ENCODE results near the gene ZNF280C. TPM values are rescaled to one million over a fixed set of nuclear protein-coding genes. Genes with fewer than 3 reads are reported as not detected.
"Not testable (repeated sequence)": the region's sequence is repeated elsewhere in the genome, so short reads cannot be mapped to it uniquely, and the experiment has no call there.

The ZNF280C gene
- total RNA-seq, 2 experiments from 2014 or later, result 3.9 to 4.0 TPM

DNA sequence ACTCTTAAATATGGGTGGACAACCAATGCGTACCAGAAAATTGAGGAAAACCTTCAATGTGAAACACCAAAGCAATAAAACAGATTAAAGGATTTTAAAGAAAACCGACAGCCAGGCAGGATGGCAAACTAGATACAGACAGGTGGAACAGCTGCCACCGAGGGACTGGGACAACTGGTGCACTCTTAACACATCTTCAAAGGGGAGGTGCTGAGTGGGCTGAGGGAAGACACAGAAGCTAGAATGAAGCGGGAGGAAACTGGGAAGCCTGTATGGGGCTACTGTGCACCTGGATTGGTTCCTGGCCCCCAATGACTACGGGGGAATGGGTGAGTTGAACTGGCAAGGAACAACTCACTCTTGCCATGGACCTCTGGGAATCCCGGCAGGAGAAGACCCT, 20.7 kb downstream of the ZNF280C start:
- no peak overlapping the region for H3K27ac Mint-ChIP-seq
- no peak for DNase-seq

DNA sequence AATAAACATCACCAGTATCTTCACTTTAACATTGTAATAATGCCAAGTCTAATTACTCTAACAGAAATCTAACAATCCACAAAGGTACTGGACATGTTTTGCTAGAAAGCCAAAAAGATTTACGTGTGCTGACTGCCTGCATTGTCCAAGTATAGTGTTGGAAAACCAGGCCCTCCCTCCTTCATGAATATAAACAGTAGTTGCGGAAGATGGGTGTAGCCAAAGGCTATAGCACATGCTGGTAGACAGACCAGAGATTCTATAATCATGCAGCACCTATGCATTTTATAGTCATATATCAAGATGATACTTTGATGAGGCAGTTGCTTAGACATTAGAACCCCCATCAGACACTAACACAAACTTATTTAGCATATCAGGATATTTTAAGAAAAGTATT, 22.6 kb downstream of the ZNF280C start:
- H3K4me3 Mint-ChIP-seq, result no peak overlapping the region
- peaks cover 8% of the 10 kb centered on the region for H3K4me1 Mint-ChIP-seq (ENCODE audit: low read depth)
- no peaks in the 10 kb centered on the region for H3K9me3 Mint-ChIP-seq
- intact Hi-C loops (cut with micrococcal nuclease), result no loop called here
- CTCF ChIA-PET, result no interaction called here
- H3K27me3 Mint-ChIP-seq (ENCODE audit: low read depth), result no peaks in the 10 kb centered on the region
- DNase-seq, result no peak
- H3K36me3 Mint-ChIP-seq (ENCODE audit: low read depth), result peaks cover 1% of the 10 kb centered on the region
- no peak overlapping the region for H3K27ac Mint-ChIP-seq

More for the DNA sequence above, 20.7 kb downstream of the ZNF280C start:
- peaks cover 1% of the 10 kb centered on the region for H3K36me3 Mint-ChIP-seq (ENCODE audit: low read depth)
- no peak overlapping the region for H3K4me3 Mint-ChIP-seq
- intact Hi-C loops (cut with micrococcal nuclease), result no loop called here
- CTCF ChIA-PET, result interaction anchor here (0.6 kb wide), 1 partner anchor 74 kb away, joined by 3 read pairs; no protein-coding TSS in a partner anchor
- no peaks in the 10 kb centered on the region for H3K27me3 Mint-ChIP-seq (ENCODE audit: low read depth)
- H3K4me1 Mint-ChIP-seq (ENCODE audit: low read depth), result peaks cover 8% of the 10 kb centered on the region
- no peaks in the 10 kb centered on the region for H3K9me3 Mint-ChIP-seq

DNA sequence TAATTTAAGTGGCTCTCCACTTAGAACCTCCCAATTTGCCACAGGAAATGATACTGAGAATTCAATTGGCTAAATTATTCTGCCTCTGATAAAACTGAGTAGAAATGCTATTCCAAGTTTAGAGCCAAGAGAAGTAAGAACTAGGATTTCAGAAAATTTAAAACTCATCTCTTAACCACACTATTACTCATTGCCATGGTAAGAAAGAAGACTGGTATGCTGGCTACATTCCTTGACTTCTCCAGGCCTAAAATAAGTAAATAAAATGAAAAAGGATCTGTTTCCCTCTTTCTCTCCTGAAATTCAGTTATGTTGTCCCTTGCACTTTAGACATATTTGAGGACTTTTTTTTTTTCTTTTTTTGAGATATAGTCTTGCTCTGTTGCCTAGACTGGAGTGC, 23.3 kb downstream of the ZNF280C start:
- Mint-ChIP-seq H3K4me3 (no peak overlapping the region), H3K27ac (no peak overlapping the region), H3K9me3 (no peaks in the 10 kb centered on the region), H3K36me3 (ENCODE audit: low read depth) (peaks cover 1% of the 10 kb centered on the region), H3K4me1 (ENCODE audit: low read depth) (peaks cover 5% of the 10 kb centered on the region), H3K27me3 (ENCODE audit: low read depth) (no peaks in the 10 kb centered on the region)
- no peak for DNase-seq
- CTCF ChIA-PET, result no interaction called here
- intact Hi-C loops (cut with micrococcal nuclease), result no loop called here

DNA sequence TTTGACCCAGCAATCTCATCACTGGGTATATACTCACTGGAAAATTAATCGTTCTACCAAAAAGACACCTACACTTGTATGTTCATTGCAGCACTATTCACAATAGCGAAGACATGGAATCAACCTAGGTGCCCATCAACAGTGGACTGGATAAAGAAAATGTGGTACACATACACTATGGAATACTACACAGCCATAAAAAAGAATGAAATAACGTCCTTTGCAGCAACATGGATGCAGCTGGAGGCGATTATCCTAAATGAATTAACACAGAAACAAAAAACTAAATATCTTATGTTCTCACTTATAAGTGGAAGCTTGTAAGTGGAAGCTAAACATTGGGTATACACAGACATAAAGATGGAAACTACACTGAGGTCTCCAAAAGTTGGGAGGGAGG, 37.5 kb downstream of the ZNF280C start:
- H3K4me1 Mint-ChIP-seq (ENCODE audit: low read depth); H3K27ac Mint-ChIP-seq; DNase-seq; H3K4me3 Mint-ChIP-seq; H3K9me3 Mint-ChIP-seq; intact Hi-C loops (cut with micrococcal nuclease); H3K27me3 Mint-ChIP-seq (ENCODE audit: low read depth); H3K36me3 Mint-ChIP-seq (ENCODE audit: low read depth): not testable (repeated sequence)
- CTCF ChIA-PET, result interaction anchor here (0.6 kb wide), 1 partner anchor 19 kb away, joined by 3 read pairs; no protein-coding TSS in a partner anchor

DNA sequence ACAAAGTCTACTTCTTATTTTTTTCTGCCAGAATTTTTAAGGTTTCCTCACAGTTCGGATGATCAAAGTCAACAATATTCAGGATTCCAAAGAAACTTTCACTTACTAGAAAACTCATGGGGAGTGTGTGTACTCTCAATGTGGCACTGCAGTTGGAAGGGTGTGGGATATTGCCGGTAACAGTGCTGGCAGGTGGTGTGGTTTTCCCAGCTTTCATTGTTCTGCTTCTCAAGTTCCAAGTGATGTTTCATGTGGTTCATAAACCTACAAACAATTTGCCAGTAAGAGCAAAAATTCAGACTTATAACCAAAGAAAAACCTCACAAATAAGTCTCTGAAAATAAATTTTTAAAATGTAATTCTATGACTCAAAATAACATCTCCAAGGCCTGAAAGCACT, 39.8 kb downstream of the ZNF280C start:
- H3K27me3 Mint-ChIP-seq (ENCODE audit: low read depth), result no peaks in the 10 kb centered on the region
- intact Hi-C loops (cut with micrococcal nuclease), result no loop called here
- no peak overlapping the region for H3K4me3 Mint-ChIP-seq
- CTCF ChIA-PET, result no interaction called here
- H3K27ac Mint-ChIP-seq, result no peak overlapping the region
- peaks cover 7% of the 10 kb centered on the region for H3K36me3 Mint-ChIP-seq (ENCODE audit: low read depth)
- DNase-seq, result no peak
- no peaks in the 10 kb centered on the region for H3K4me1 Mint-ChIP-seq (ENCODE audit: low read depth)
- no peaks in the 10 kb centered on the region for H3K9me3 Mint-ChIP-seq

DNA sequence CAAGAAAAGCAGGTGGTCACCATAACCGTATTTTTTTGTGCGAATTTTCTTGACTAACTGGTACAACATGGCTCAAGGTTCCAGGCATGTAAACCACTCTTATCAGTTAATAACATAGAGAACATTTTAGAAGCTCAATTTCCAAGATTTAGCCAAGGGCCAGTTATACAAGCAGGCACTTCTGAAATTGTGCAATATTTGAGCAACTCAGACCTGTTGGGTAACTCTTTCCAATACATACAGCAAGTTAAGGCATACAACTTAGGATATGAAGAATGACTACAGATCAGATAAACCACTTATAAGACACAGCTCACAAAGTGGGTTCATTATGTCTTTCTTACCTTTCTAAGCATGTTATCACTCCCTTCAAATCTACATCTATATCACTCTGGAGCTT, 43.9 kb downstream of the ZNF280C start:
- intact Hi-C loops (cut with micrococcal nuclease), result no loop called here
- Mint-ChIP-seq H3K27ac (no peak overlapping the region), H3K27me3 (ENCODE audit: low read depth) (no peaks in the 10 kb centered on the region), H3K4me3 (no peak overlapping the region), H3K4me1 (ENCODE audit: low read depth) (peaks cover 3% of the 10 kb centered on the region), H3K36me3 (ENCODE audit: low read depth) (peaks cover 2% of the 10 kb centered on the region), H3K9me3 (no peaks in the 10 kb centered on the region)
- CTCF ChIA-PET, result no interaction called here
- no peak for DNase-seq

DNA sequence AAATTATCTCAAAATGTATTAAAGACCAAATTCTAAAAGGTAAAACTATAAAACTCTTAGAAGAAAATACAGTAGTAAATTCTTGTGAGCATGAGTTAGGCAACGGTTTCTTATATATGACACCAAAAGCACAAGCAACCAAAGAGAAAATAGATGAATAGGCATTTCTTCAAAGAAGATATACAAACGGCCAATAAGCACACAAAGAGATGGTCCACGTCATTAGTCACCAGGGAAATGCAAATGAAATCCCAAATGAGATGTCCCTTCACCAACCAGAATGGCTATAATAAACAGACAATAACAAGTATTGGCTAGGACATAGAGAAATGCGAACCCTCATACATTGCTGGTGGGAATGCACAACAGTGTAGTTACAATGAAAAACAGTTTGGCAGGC, 52.4 kb downstream of the ZNF280C start:
- Mint-ChIP-seq H3K27ac (no peak overlapping the region), H3K4me3 (no peak overlapping the region), H3K27me3 (ENCODE audit: low read depth) (no peaks in the 10 kb centered on the region), H3K36me3 (ENCODE audit: low read depth) (peaks cover 15% of the 10 kb centered on the region), H3K9me3 (no peaks in the 10 kb centered on the region), H3K4me1 (ENCODE audit: low read depth) (peaks cover 20% of the 10 kb centered on the region)
- intact Hi-C loops (cut with micrococcal nuclease), result no loop called here
- DNase-seq, result no peak
- CTCF ChIA-PET, result no interaction called here

DNA sequence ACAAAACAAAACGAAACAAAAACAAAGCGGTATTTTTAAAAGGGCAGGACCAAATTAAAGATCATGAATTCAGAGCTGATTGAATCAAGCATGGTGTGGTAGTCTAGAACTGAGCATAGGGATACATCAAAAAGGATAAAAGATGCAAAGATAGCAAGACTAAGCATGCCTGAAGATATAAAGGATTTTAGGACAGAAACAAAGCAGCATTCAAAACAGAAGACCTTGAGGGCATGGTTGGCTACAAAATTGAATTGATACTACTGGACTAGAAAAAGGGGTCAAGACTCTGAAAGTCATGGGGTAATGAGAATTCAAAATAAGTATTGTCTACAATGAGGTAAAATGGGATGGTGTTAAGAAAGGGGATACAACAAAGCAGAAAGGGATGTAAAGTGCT, 55.3 kb downstream of the ZNF280C start:
- intact Hi-C loops (cut with micrococcal nuclease), result no loop called here
- DNase-seq, result no peak
- H3K4me3 Mint-ChIP-seq, result no peak overlapping the region
- peaks cover 17% of the 10 kb centered on the region for H3K36me3 Mint-ChIP-seq (ENCODE audit: low read depth)
- H3K9me3 Mint-ChIP-seq, result no peaks in the 10 kb centered on the region
- CTCF ChIA-PET, result no interaction called here
- peaks cover 23% of the 10 kb centered on the region for H3K4me1 Mint-ChIP-seq (ENCODE audit: low read depth)
- H3K27me3 Mint-ChIP-seq (ENCODE audit: low read depth), result no peaks in the 10 kb centered on the region
- no peak overlapping the region for H3K27ac Mint-ChIP-seq

DNA sequence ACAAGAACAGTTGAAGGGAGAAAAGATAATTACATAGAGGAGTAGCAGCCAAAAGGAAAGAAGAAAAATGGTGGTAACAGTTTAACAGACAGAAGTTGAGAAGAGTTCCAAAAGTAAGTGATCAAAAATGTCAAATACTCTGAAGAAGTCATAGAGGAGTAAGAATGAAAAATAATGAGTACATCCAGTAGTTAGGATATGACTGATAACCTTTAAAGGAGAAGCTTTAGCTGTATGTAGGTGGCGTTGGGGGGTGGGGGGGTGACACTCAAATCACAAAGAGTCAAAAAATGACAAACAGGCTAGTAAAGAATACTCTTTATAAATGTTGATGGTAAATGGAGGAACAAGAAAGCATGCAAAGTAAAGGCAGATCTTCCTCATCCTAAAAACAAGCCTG, 56.3 kb downstream of the ZNF280C start:
- no peaks in the 10 kb centered on the region for H3K27me3 Mint-ChIP-seq (ENCODE audit: low read depth)
- peaks cover 23% of the 10 kb centered on the region for H3K4me1 Mint-ChIP-seq (ENCODE audit: low read depth)
- no peaks in the 10 kb centered on the region for H3K9me3 Mint-ChIP-seq
- intact Hi-C loops (cut with micrococcal nuclease), result loop anchor here (1.0 kb wide), 1 partner anchor 56 kb away; the partner anchor contains the start of gene ZNF280C
- H3K36me3 Mint-ChIP-seq (ENCODE audit: low read depth), result peaks cover 19% of the 10 kb centered on the region
- CTCF ChIA-PET, result no interaction called here
- peak overlapping the region; percentile 80 for H3K27ac Mint-ChIP-seq
- DNase-seq, result no peak
- peak overlapping the region; percentile 16 for H3K4me3 Mint-ChIP-seq

DNA sequence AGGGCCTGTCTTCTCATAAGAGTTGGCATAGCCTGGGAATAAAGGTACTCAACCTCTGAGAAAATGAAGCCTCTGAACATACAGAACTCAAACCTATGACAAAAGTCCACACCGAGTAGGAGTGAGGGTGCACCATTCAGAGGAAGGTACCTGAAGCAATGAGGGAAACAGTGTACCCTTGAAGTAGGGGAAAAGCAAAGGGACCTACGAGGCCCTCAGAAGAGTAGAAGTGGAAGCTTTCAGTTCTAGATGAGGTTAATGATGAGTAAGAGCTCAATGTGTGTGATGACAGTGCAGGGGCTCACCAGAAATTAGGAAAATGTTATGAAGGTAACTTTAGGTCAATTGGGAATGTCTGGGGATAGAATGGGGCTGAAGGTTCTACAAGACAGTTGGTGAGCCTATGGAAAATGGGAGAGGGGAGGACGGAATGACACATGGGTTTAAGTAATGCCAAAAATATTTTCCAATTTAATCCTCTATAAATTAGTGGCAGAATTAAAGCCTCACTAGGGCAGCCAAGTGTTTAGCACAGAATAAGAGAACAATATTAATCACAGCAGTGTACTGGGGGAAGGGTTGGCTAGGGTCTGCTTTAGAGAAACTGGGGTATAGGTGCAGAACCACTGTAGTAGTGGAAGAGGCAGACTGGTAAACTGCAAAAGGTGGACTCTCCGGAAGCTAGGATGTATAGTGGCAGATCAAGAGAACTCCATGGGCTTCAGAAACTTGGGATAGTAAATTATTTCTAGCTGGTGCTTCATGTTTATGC, 57.1 kb downstream of the ZNF280C start:
- CTCF ChIA-PET, result no interaction called here
- DNase-seq, result no peak
- Mint-ChIP-seq H3K27ac (peak overlapping the region; percentile 80), H3K4me1 (ENCODE audit: low read depth) (peaks cover 23% of the 10 kb centered on the region), H3K4me3 (peak overlapping the region; percentile 6), H3K36me3 (ENCODE audit: low read depth) (peaks cover 19% of the 10 kb centered on the region), H3K27me3 (ENCODE audit: low read depth) (no peaks in the 10 kb centered on the region), H3K9me3 (no peaks in the 10 kb centered on the region)
- intact Hi-C loops (cut with micrococcal nuclease), result loop anchor here (1.0 kb wide), 1 partner anchor 57 kb away; the partner anchor contains the start of gene ZNF280C

DNA sequence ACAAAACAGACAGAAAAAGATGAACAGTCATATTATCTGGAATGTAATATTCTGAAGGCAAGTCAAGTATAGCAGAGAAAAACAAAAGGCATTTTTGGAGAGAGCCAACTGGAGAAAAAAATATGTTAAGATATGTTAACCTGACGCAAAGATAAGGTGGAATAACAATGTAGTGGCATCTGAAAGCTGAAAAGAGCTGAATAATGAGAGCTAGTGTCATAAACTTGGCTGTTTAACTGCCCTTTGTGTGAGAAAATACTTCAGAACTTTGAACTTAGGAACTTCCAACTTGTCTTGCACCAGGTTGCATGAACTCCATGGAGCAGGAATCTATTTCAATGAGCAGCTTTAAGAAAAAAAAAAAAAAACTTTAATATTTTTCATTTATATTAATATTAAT, 64.1 kb downstream of the ZNF280C start:
- Mint-ChIP-seq H3K9me3 (no peaks in the 10 kb centered on the region), H3K4me1 (ENCODE audit: low read depth) (no peaks in the 10 kb centered on the region), H3K4me3 (no peak overlapping the region), H3K27me3 (ENCODE audit: low read depth) (no peaks in the 10 kb centered on the region), H3K36me3 (ENCODE audit: low read depth) (peaks cover 7% of the 10 kb centered on the region), H3K27ac (no peak overlapping the region)
- intact Hi-C loops (cut with micrococcal nuclease), result no loop called here
- no peak for DNase-seq
- CTCF ChIA-PET, result no interaction called here

DNA sequence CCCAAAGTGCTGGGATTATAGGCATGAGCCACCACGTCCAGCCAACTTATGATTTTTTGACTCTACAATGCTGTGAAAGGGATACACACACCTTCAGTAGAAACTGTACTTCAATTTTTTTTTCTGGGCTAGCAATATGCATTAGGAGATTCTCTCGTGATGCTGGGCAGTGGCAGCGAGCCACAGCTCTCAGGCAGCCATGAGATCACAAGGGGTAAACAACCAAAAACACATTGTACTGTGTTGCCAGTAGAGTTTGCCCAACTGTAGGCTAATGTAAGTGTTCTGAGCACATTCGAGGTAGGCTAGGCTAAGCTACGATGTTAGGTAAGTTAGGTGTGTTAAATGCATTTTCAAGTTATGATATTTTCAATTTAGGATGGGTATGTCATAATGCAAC, 71.2 kb downstream of the ZNF280C start:
- Mint-ChIP-seq H3K4me3 (no peak overlapping the region), H3K27ac (no peak overlapping the region)
- CTCF ChIA-PET, result no interaction called here

DNA sequence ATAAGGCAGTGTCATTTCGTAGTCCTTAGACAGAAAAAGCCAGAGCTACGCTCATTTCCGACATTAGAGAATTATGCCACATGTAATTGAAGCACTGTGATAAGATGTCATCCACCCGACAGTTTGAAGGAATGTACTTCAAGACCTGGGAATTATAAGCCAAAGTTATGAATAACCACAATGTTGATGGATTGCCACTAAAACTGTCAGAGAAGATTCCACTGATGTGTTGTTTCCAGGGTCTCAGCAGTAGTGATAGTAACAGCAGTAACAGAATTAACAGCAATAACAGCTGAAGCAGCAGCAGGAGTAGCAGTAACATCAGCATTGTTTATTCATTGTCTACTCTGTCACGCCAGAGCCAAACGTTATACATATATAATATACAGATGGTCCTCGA, 72.2 kb downstream of the ZNF280C start:
- CTCF ChIA-PET, result no interaction called here
- Mint-ChIP-seq H3K4me3 (no peak overlapping the region), H3K36me3 (ENCODE audit: low read depth) (no peaks in the 10 kb centered on the region), H3K27ac (no peak overlapping the region), H3K9me3 (no peaks in the 10 kb centered on the region), H3K27me3 (ENCODE audit: low read depth) (no peaks in the 10 kb centered on the region), H3K4me1 (ENCODE audit: low read depth) (no peaks in the 10 kb centered on the region)
- no peak for DNase-seq
- intact Hi-C loops (cut with micrococcal nuclease), result no loop called here

More for the DNA sequence above, 71.2 kb downstream of the ZNF280C start:
- no peaks in the 10 kb centered on the region for H3K36me3 Mint-ChIP-seq (ENCODE audit: low read depth)
- H3K9me3 Mint-ChIP-seq, result no peaks in the 10 kb centered on the region
- intact Hi-C loops (cut with micrococcal nuclease), result no loop called here
- no peaks in the 10 kb centered on the region for H3K27me3 Mint-ChIP-seq (ENCODE audit: low read depth)
- no peaks in the 10 kb centered on the region for H3K4me1 Mint-ChIP-seq (ENCODE audit: low read depth)
- DNase-seq, result no peak
